Retina (tissue), 1 donor: ENCODE results near the gene MAP2K3.
A peak's percentile ranks its signal among the peaks of the same experiment; 100 is the strongest.
"Not testable (repeated sequence)": the region's sequence is repeated elsewhere in the genome, so short reads cannot be mapped to it uniquely, and the experiment has no call there.

Experiments used
- DNase-seq: peaks from one replicate; pipeline ENCODE4 v3.0.0-alpha.2; 2016

Gene MAP2K3

DNA sequence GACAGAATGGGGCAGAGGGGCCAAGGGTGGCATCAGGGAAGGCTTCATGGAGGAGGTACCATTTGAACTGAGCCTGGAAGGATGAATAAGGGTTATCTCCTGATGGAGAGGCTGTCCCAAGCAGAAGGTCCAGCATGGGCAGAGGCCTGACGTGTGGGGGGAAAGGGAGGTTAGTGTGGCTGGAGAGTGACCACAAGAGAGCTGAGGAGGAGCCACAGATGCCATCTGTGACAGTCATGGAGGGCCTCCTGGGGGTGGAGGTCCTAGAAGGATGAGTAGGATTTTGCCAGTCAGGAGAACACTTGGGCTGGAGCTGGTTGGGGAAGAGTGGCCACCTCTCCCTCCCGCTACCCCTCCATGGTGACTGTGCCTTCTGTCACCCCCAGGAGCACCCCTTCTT is 29.2 kb downstream of the MAP2K3 start:
- not testable (repeated sequence) for DNase-seq

DNA sequence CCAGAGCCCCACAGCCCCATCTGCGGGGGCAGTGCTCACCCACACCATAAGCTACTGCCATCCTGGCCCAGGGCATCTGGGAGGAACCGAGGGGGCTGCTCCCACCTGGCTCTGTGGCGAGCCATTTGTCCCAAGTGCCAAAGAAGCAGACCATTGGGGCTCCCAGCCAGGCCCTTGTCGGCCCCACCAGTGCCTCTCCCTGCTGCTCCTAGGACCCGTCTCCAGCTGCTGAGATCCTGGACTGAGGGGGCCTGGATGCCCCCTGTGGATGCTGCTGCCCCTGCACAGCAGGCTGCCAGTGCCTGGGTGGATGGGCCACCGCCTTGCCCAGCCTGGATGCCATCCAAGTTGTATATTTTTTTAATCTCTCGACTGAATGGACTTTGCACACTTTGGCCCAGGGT is 29.8 kb downstream of the MAP2K3 start:
- DNase-seq, result not testable (repeated sequence)

DNA sequence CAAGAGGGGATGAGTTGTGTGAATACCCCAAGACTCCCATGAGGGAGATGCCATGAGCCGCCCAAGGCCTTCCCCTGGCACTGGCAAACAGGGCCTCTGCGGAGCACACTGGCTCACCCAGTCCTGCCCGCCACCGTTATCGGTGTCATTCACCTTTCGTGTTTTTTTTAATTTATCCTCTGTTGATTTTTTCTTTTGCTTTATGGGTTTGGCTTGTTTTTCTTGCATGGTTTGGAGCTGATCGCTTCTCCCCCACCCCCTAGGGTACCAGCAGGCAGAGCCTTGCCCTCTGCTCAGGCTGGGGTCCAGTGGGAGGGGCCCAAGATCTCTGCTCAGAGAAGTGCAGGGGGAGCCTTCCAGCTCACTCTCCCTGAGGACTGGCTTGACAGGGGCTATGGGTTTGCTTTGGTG is 30.2 kb downstream of the MAP2K3 start:
- DNase-seq, result not testable (repeated sequence)

DNA sequence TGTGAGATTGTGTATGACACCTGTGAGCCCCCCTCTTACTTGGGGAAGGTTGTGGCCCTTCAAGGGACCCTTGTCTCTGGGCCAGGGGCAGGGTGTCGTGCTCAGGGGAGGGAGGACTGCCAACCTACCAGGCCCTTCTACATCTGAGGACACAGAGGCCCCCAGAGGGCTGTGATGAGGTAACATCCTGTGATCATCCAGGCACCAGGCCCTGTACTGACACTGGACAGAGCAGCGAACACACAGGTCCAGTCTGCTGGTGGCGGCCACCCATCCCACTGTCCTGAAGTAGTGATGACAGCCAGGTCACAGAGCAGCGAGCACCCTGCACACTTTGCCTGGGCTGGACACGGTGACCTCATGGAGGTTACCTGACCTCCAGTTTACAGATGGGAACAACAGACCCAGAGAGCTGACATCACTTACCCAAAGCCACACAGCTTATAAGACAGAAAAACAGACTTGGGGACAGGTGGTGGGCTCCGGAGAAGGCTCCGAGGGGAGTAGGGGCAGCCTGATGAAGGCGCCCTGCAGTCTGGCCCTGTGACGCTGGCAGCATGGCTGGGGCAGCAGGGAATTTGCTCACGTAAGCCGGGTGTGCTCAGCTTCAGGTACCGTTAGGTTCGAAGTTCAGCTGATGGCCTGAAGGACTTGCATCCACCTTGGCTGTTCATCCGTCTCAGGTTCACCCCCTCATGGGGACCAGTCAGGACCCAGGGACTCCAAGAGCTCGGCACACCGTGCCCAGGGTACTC is 30.9 kb downstream of the MAP2K3 start:
- DNase-seq, result not testable (repeated sequence)

DNA sequence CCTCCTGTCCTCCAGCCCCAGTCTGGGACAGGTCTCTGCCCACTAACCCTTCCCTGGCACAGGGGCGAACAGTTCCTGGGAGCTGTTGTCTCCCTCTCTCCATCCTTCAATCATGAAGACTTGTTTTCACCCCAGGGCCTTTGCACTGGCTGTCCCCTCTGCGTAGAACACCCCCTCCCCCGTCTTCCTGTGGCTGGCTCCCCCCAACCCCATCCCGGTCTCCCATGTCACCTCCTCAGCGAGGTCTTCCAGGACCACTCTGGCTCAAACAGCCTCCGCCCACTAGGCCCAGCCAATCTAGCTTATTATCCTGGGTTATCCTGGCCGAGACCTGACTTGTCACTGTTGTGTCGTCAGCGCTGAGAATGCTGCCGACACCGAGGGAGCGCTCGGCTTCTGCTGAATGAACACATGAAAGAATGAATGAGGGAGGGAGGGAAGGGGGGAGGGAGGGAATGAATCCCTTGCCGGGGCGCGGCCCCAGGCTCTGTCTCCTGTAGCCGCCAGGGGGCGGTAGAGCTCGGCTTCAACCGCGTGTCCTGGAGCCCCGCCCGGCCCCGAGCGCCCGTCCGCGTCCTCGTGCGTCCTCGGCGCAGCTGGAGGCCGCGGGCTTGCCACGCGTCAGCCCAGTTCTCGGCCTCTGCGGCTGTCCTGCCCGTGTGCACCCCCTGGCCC is 31.8 kb downstream of the MAP2K3 start:
- DNase-seq, result not testable (repeated sequence)

DNA sequence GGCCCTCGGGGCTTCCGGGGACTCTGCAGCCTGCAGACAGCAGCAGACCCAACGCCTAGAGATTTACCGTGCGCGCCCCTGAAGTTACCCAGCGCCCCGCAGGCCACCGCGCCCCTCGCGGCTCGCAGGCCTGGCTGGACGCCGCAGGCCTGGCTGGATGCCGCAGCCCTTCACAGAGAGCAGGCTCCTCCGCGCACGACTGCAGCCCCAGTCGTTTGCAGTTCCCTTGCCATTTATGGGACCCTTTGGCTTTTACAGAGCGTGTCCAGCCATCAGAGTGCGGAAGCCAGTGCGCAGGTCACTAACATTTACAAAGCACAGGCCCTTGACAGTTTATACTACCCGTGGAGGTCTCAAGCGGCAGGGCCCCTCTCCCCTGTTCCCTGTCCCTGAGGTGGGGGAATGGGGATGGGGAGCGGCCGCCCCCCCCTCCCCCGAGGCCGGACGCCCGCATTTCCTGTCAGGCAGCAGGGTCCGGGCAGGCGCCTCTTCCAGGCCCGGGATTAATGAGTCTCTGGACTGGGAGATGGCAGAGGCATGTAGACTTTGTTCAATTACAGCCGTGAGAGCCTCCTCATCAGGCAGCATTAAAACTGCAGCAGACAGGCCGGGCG is 32.5 kb downstream of the MAP2K3 start:
- peak; percentile 82 for DNase-seq

DNA sequence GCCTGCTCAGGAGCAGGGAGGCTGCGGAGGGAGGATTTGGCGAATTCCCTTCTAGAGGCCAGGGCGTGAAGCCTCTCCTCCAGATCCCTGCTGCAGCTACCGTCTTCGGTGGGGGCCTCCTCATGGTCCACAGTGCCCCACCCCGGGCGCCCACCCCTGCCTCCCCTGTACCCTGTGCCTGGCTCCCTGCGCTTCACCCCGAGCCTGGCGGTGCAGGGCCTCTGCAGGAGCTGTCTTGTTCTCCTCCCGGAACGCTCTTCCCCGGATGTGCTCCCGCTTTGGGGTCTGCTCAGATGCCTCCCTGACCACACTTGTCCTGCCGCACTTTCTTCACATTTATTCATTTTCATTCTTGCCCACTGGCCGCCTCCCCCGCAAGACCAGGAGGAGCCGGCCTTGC is 33.3 kb downstream of the MAP2K3 start:
- DNase-seq, result not testable (repeated sequence)

DNA sequence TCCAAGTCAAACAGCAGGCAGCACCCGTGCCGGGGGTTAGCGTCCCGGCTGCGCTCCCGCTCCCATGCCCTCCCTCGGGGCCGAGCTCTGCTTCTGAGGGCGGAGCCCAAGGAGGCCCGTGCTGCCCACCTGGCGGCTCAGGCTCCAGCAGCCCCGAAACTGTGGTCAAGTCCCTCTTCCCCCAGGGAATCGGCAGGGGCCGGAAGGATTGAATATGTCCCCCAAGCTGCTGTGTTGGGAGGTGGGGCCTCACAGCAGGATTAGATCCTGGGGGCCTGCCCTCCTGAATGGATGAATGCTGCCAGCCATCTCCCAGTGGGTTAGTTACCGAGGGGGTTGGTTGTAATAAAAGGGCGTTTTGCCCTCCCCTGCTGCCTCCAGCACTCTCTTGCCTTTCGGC is 33.9 kb downstream of the MAP2K3 start:
- no peak for DNase-seq

DNA sequence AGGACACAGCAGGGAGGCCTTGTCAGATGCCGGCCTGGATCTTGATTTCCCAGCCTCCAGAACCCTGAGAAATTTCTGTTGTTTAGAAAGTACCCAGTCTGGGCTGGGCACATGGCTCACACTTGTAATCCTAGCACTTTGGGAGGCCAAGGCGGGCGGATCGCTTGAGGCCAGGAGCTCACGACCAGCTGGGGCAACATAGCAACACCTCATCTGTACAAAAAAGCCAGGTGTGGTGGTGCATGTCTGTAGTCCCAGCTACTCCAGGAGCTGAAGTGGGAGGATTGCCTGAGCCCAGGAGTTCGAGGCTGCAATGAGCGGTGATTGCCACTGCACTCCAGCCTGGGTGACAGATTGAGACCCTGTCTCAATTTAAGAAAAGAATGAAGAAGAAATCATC is 34.3 kb downstream of the MAP2K3 start:
- not testable (repeated sequence) for DNase-seq

DNA sequence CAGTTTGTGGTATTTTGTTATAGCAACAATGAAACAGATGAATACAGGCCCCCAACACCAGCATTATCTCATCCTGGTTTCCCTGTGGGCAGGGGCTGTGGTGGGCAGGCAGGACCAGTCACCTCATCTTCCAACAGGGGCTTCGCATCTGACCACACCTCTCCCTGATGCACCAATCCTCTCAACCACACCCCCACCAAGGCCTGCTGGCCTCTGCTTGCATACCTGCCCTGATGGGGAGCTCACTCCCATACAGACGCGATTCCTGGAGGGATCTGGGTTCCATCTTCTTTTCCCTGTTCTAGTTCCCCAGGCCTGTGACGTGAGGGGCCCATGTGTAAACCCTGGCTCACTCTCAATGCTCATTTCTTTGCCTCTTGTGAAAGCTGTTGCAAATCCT is 34.7 kb downstream of the MAP2K3 start:
- not testable (repeated sequence) for DNase-seq

DNA sequence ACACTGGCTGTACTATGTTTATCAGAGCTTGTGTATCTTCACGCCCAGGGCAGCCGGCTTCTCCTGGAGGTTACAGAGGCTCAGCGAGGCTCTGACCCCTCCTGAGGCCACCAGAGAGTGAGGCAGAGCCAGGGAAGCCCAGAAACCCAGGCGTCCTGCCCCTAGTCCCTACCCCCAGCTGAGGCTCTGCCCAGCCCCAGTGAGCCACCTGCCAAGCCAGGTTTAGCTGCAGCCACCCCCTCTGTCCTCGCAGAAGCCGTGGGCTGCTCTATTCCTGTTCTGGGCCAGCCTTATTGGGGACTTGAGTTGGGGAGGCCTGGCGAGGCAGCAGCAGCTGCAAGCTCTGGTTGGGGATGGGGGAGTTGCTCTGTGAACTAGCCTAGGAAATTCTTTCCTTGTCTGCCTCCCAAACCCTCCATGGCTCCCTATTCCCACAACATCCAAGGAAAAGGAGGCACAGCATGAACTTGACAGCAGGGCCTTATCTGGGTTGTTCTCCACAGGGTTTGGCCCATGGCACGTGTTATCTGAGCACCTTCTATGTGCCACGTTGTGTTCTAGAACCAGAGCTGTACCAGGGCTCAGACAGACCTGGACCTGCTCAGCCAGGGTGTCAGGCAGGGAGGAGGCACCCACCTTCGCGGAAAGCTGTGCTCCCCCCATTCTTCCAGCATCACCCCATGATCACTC is 35.3 kb downstream of the MAP2K3 start:
- DNase-seq, result not testable (repeated sequence)

DNA sequence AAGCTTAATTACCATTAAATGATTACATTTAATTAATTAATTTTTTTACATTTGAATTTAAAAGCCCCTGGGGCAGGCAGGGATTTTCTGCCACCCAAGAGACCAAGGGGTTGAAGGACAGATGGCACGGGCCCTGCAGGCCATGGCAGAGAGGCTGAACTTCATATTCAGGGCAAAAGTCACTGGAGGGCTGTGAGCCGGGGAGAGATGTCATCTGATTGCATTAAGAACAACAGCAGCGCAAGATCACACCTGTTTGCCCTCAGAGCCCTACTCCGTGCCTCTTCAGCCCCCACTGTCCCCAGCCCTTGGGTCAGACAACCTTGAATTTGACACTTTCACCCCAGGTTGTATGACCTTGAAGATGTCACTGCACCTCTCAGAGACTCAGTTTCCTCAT is 35.9 kb downstream of the MAP2K3 start:
- DNase-seq, result not testable (repeated sequence)

DNA sequence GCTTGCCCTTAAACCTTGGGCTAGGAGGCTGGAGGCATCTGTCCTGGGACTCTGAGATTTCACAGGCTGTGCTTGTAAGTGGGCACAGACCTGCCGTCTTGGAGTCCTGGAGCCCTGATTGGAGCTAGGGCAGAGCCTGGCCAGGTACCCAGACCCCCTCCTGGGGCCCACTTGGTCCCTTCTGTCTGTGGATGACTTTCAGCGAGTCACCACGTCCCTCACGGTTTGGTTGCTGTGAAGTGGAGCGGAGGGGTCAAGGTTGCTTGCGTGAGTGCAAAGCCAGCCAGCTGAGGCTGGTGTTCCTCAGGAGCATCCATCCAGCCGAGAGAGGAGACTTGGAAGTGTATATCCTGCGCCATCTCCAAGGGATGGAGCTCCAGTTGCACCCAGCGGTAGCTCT is 36.5 kb downstream of the MAP2K3 start:
- not testable (repeated sequence) for DNase-seq

DNA sequence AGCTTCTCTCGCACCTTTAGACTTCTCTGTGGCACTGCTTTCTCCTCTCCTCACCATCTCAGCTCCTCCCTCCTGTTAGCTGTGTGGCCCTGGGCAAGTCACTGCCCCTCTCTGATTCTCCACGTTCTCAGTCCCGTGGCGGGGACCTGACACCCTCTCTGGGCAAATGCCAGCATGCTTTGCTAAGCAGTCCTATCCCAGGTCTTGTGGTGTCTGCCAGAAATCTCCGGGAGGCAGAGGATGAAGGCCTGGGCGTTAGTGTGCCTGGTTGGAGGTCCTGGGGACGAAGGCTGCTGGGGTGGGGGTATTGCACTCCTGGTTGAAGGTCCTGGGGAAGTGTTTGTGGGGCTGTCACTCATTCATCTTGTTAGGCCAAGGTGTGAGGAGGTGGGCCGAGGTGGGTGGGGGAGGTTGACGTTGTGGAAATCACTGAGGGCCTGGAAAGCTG is 37.3 kb downstream of the MAP2K3 start:
- DNase-seq, result not testable (repeated sequence)

DNA sequence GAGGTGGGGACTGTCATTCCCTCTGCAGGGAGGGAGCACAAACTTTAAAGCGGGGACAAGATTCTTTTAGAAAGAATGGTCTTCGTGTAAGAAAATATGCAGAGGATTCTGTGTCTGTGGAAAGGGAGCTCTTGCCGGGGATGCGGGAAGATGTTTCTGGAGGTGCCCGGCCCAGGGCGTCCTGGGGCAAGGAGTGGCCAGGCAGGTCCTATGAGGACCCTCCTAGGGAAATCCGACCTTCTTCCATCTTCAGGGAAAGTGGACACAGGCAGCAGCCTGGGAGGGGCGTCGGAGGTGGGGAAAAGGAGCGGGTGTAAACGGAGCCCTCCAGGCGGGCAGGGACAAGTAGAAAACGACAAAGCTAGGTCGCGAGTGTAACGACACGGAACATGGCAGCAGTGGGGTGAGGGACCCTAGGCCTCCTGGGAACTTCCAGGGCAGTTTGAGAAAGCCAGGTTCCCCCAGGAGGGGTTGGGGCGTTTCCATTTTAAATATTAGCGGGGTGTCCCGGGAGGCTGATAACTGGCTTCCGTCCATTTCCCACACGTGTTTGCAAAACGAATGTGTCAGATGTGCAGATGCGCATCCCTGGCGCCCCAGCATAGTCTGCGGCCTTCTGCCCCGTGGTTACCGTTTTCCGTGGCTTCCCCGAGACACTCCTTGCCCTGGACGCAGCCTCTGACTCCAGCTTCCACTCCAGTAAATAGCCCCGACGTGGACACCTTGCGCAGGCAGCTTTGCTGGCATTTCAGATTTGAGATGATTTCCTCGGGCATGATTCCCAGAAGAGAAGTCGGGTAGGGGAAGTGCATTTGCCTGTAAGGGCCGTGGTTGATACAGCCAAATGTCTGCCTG is 39.0 kb downstream of the MAP2K3 start:
- DNase-seq, result not testable (repeated sequence)

DNA sequence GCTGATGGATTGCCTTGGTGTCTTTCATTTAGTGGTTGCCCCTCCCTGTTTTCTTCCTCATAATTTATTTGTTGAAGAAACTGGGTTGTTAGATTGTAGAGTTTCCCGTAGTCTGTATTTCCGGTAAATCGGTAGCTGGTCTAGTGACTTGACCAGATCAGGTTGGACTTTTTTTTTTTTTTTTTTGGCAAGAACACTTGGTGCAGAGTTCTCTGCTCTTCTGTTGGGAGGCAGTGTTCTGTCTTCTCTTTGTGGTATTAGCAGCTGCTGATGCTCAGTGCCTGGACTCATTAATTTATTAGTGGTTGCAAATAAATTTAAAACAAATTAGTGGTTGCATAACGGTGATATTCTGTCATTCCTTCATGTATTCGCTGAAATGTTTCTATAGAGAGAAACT is 40.2 kb downstream of the MAP2K3 start:
- not testable (repeated sequence) for DNase-seq

DNA sequence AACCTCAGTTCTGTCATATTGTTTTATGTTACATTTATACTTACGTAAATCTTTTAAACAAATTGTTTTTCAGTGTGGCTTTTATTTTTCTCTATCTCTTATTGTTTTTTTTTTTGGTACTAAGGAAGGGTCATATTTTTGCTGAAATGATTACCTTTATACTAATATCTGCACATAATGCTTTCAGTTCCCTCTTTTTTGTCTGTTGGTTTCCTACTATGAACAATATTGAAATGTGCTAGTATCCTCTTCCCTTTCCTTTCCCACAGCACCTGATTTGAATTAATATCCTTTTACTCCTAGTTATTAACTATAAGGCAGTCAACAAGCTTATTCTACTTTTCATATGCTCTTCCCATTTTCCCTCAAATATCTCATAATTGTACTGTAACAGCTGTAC is 43.4 kb downstream of the MAP2K3 start:
- not testable (repeated sequence) for DNase-seq

DNA sequence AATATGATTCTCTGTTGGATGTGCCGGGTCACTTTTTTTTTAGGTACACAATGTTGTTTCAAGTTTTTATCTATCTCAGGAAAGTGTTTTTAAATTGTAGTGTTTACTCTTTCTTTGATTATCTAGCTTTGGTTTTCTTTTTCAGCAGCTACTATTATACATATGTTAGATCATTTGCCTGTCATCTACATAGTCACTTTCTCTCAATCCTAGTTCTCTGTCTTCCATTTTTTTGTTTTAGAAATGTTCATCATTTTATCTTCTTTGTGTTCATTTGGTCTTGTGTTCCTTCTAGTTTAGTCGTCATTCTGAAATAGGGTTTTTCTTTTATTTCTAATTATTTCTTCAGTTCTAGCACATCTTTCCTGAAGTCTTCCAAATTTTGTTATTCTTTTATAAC is 44.3 kb downstream of the MAP2K3 start:
- DNase-seq, result not testable (repeated sequence)

DNA sequence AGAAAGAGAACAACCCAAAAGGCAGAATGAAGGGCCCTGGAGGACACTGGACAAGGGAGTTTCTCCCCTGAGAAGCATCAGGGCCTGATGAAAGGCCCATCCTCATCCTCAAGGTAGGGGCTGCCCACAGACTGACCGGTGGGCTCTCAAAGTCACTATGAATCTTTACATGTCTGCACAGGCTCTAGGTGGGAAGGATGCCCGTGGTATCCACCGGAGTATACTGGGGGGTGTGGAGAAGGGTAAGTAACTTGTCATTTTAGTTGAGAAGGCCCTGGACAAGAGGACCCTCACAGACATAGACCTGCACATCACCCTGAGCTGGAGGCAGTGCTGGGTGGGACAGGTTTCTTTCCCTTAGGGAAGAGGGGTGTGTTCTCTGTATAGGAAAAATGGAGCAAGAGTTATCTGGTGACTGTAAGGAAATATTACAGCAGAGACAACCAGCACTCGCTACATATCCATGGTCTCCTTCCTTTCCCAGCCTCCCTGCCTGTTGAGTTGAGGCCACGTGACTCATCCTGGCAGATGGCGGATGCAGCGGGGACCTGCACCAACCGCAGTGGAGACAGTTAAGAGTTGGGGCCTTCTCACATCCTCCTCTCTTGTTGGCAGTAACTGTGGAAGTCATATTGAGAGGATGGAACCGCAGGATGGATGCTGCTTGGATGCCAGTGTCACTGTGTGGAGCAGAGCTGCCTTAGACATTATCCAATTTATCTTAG is 46.1 kb downstream of the MAP2K3 start:
- DNase-seq, result no peak

DNA sequence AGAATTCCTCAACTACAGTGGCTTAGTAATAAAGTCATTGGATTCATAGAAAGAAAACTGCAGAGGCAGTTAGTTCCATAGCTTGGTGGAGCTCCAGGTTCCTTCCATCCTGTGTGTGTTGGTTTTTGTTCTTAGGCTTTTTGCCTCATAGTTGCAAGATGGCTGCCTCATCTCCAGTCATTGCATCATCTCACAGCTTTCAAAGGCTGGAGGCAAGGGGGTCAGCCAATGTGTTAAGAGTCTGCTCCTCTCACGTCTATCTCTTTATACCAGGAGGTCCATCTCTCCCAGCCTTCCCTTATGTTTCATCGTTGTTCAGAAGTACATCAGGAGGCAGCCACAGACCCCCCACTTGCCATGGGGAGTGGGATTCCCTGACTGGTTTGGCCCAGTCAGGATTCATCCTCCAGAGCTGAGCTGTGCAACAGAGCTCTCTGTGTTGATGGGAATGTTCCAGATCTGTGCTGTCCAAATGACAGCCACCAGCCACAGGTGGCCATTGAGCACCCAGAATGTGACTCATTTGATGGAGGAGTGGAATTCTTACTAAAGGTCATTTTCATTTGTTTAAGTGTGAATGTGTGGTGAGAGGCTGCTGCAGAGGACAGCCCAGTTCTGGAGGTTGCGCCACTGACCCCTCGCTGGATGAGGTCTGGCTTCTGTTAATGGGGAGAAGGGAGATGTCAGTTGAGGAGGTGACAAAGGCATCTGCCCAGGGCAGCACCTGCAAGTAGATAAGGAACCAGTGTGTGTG is 52.2 kb downstream of the MAP2K3 start:
- not testable (repeated sequence) for DNase-seq
